ENCODE measurements around the gene GMPS.
A peak's percentile ranks its signal among the peaks of the same experiment; 100 is the strongest.
"Not testable (repeated sequence)": the region's sequence is repeated elsewhere in the genome, so short reads cannot be mapped to it uniquely, and the experiment has no call there.

Gene GMPS

DNA sequence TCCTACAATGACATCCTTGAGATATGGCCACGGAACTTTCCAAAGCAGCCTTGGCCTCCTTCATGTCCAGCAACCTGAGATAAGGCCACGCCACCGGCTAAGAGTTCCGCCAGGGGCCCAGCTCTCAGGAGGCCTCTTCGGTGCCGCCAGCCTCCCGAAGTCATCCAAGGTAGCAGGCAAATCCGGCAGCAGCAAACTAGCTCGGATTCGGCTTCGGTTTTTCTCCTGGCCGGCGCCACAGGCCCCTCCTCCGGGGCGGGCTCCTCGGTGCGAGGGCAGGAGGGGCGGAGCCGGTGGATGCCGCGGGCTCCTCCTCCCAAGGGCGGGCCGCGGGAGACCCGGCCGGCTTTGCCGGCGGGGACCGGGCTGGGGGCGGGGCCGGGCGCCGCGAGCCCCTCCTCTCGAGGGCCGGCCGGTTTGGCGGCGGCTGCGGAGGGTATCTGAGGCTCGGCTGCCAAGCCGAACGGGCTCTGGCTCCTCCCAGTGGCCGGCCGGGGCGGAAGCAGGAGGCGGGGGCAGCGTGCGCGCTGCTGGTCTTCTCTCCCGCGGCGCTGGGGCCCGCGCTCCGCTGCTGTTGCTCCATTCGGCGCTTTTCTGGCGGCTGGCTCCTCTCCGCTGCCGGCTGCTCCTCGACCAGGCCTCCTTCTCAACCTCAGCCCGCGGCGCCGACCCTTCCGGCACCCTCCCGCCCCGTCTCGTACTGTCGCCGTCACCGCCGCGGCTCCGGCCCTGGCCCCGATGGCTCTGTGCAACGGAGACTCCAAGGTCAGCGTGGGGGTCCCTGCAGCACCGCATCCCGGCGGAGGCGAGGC, at the start of gene GMPS:
Gene GMPS, plus strand, starts transcription at position 518 of the 812 bp plus-strand sequence. Its CDS starts 221 bp downstream, at position 739.
- DNase-seq, result peak; percentile 96

GRCh38 chr3:155828490-155829098, 41.9 kb upstream of the GMPS start:
- not testable (repeated sequence) for DNase-seq

DNA sequence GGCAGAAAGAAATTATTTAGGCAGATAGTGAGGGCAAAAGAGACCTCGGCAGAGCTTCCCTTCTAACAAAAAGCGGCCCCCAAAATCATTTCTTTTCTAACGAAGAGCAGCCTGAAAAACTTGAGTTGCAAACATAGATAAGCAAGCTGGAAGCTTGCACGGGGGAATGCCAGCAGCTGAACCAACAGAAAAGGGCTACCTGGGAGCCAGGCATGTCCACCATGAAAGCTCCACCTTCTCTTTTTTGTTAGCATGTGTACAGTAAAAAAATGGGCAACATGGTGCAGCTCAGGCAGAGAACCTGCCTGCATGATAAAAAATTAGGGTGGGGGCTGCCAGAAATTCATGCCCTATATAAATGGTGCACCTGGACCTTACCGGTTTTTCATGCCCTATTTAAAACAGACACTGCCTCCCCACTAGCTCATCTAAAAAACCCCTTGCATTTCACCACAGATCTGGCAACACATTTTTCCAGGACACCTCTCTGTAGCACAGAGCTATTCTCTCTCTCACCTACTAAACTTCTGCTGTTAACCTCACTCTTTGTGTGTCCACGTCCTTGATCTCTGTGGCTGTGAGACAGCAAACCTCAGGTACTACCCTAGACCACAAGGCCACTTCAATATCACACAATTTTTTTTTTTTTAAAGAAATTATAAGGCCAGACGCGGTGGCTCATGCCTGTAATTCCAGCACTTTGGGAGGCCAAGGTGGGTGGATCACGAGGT, 34.9 kb upstream of the GMPS start:
- no peak for DNase-seq

- DNase-seq, result no peak
Observed at GRCh38 chr3:155843569-155843968, 26.9 kb upstream of the GMPS start.

GRCh38 chr3:155846119-155846518, 24.3 kb upstream of the GMPS start:
- no peak for DNase-seq

GRCh38 chr3:155847993-155848392, 22.5 kb upstream of the GMPS start:
- DNase-seq, result no peak

GRCh38 chr3:155849404-155849803, 21.0 kb upstream of the GMPS start:
- not testable (repeated sequence) for DNase-seq

GRCh38 chr3:155852341-155852740, 18.1 kb upstream of the GMPS start:
- no peak for DNase-seq

DNA sequence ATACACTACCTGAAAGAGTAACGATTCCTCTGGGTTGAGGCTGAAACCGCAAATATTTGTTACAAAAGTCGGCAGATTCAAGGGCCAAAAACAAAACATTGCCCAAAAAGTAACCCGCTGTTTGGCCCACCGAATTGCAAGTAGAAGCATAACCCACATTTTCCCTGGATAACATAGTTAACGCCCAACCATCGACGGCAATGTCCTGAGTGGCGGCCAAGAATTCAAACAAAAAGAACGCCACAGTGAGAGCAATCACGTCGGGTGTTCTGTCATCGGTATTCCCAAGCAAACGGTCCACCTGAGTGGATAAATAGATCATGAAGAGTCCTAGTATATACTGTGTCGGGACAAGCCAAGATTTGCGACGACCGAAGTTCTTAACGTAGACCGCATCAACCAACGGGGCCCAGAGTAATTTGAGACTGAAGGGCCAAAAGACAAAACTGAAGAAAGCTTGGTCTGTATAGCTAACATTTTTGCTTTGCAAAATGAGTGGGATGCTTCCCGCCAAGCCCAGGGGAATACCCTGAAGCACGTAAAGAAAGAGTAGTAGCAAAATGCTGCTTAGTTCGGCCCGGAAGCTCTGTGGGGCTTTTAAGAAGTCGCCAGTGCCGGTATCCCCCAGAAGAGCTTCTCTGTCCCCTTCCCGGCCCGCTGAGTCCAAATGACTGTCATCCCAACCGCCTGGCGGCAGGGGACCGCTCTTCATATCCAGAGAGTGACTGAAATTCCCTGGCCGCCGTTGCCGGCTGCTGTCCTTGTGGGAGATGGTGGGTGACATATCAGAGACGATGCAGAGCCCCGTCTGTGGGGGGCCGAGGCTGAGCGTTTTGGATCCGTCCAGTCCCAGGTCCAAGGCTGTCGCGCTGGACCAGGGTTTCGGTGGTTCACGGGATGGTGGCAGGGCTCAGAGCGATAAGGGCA, 17.0 kb upstream of the GMPS start:
- no peak for DNase-seq

- peak; percentile 100 for DNase-seq
Observed at GRCh38 chr3:155854141-155854940, 16.1 kb upstream of the GMPS start, which contains the start of gene SLC33A1. TSS of gene SLC33A1 (minus strand) at chr3:155854427. CDS start at chr3:155853997, 430 bp downstream.

- no peak for DNase-seq
Observed at GRCh38 chr3:155859859-155860258, 10.6 kb upstream of the GMPS start.

DNA sequence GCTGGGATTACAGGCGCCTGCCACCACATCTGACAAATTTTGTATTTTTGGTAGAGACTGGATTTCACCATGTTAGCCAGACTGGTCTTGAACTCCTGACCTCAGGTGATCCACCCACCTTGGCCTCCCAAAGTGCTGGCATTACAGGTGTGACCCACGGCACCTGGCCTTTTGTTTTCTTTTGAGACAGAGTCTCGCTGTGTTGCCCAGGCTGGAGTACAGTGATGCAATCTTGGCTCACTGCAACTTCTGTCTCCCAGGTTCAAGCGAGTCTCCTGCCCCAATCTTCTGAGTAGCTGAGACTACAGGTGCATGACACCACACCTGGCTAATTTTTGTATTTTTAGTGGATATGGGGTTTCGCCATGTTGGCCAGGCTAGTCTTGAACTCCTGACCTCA, 10.0 kb upstream of the GMPS start:
- not testable (repeated sequence) for DNase-seq

DNA sequence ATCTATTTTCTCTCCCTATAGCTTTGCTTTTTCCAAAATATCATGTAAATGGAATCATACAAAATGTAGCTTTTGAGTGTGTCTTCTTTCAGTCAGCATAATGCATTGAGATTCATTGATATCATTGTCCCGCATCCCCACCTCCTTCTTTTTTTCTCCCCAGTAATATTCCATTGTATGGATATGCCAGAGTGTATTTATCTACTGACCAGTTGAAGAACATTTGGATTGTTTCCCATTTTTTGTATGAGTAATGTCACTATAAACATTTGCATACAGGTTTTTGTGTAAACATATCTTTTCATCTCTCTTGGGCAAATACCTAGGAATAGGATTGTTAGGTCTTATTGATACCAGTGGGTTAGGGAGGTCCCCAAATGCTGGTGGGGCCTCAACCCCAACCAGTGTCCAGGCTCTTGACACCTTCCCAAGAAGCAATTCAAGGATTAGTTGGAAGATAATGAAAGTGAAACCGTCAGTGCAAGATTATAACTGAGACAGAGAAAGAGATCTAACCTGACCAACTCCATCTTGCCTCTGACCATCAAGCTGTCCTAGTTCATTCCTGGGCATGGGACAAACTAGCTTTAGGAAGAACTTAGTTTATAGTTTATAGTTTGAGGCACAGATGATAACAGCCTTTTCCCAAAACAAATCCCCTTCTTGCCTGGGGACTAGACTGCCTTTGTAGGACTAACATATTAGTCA, 8.8 kb upstream of the GMPS start:
- DNase-seq, result no peak

GRCh38 chr3:155862290-155862982, 8.0 kb upstream of the GMPS start:
- DNase-seq, result not testable (repeated sequence)

DNA sequence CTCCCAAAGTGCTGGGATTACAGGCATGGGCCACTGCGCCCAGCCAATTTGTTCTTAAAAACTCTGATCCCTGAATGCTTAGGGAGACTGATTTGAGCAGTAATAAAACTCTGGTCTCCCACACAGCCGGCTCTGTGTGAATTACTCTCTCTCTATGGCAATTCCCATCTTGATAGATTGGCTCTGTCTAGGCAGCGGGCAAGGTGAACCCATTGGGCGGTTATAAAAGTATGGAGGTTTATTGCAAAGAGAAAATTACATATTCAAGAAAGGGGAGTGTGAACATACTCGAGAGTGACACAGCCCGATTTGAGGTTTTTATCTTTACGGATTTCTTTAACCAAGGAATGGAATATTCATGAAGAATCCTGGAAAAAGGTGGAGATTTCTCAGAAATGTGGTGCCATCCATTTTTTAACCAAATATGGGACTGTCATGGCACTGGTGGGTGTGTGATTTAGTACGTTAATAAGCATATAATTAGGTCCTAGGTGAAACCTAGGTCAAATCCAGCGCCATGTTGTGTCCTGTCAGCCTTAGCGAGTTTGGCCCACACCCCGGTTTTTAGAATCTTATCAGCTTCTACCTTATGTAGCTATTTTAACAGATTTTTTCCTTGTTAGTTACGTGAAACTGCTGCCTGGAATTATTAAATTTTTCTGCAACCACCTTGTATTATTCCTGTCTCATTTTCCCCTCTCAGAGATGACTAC, 7.2 kb upstream of the GMPS start:
- DNase-seq, result no peak

DNA sequence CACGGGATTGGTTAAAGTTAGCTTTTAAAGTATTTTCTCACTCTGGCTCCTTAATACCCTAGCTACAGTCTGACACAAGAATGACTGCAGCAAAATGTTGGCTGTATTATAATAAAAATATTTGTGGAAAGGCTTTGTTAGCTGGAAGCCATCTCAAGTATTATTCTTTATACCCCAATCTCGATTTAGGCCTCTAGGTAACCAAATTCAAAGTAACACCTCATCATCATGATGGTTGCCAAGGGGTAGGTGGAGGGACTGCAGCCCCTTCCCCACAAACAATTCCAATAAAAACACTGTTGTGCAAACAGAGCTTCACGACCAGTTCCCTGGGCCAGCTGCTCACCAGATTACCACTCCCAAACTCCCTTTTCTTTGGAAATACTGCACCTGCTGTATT, 759 bp upstream of the GMPS start:
- no peak for DNase-seq

- peak; percentile 80 for DNase-seq
Observed at GRCh38 chr3:155870945-155871745, 695 bp downstream of the GMPS start.

DNA sequence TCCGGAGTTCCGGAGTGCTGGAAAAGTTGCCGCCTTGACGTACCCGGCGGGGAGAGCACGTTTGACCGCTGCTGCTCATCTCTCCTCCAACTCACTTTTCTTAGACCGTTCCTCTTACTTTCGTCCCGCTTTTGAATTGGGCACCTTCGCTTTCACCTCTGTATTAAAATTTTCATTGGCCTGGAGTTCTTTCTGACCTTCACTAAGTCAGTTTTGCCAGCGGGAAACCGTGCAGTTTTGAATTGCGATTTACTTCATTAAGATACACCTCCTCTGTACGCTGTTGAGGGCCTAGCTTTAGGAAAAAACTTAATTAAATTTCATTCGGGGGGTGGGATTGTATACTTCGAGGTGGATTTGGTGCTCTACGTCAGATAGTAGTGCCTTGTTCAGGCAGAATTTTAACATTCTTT, 1.3 kb downstream of the GMPS start:
- no peak for DNase-seq
